GM13976 (cell line): Measurements from ENCODE around the gene PIAS1.

ENCODE experiments used
- DNase-seq: peaks from one replicate; pipeline ENCODE4 v3.0.0; 2012; ENCODE audit warnings: low spot score
- CTCF ChIP-seq: IDR thresholded peaks from 2 replicates; pipeline ENCODE4 v1.5.1; 2012; ENCODE audit warnings: borderline replicate concordance, mild to moderate bottlenecking; ENCODE audit not compliant: insufficient read depth; ENCODE audit errors: extremely low read depth, missing control alignments, control extremely low read depth
- in situ Hi-C: fragments of 300-500 bp; cut with MboI; formaldehyde crosslinking; loops from one replicate; pipeline ENCODE4 v1.12.0; 2022; ENCODE audit warnings: low sequenced_read_pairs, mixed read lengths, inconsistent platforms; ENCODE audit not compliant: unreplicated experiment

The PIAS1 gene

GRCh38 chr15:68027388-68027787, 26.7 kb upstream of the PIAS1 start:
- DNase-seq: no peak
- TF ChIP-seq CTCF: no peak
- in situ Hi-C loops: no loop called here

- no peak for TF ChIP-seq CTCF
- in situ Hi-C loops: no loop called here
- DNase-seq: no peak
These were observed 25.8 kb upstream of the PIAS1 start for GRCh38 chr15:68028137-68028887.

GRCh38 chr15:68028888-68029207, 25.3 kb upstream of the PIAS1 start:
- TF ChIP-seq CTCF: no peak
- in situ Hi-C loops: no loop called here
- DNase-seq: no peak

- DNase-seq: no peak
- in situ Hi-C loops: no loop called here
- no peak for TF ChIP-seq CTCF
These were observed 24.2 kb upstream of the PIAS1 start for GRCh38 chr15:68029959-68030358.

GRCh38 chr15:68031404-68031803, 22.7 kb upstream of the PIAS1 start:
- TF ChIP-seq CTCF: no peak
- in situ Hi-C loops: no loop called here
- DNase-seq: no peak

GRCh38 chr15:68032672-68033071, 21.4 kb upstream of the PIAS1 start:
- TF ChIP-seq CTCF: no peak
- DNase-seq: peak; percentile 53
- in situ Hi-C loops: no loop called here
